Iris pigment epithelial cell (primary cell): ENCODE data around the gene C11orf86.
A peak's percentile ranks its signal among the peaks of the same experiment; 100 is the strongest.
"Not testable (repeated sequence)": the region's sequence is repeated elsewhere in the genome, so short reads cannot be mapped to it uniquely, and the experiment has no call there.

Source experiments
- DNase-seq: peaks from one replicate; pipeline ENCODE4 v3.0.0-alpha.2; 2011; ENCODE audit warnings: low read depth

The C11orf86 gene

DNA sequence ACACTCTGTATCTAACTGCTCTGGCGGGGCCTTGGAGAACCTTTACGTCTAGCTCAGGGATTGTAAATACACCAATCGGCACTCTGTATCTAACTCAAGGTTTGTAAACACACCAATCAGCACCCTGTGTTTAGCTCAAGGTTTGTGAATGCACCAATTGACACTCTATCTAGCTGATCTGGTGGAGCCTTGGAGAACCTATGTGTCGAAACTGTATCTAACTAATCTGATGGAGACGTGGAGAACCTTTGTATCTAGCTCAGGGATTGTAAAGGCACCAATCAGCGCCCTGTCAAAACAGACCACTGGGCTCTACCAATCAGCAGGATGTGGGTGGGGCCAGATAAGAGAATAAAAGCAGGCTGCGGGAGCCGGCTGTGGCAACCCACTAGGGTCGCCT lies 14.3 kb downstream of the C11orf86 start:
- not testable (repeated sequence) for DNase-seq

GRCh38 chr11:66992041-66992440 lies 16.9 kb downstream of the C11orf86 start:
- DNase-seq, result no peak

DNA sequence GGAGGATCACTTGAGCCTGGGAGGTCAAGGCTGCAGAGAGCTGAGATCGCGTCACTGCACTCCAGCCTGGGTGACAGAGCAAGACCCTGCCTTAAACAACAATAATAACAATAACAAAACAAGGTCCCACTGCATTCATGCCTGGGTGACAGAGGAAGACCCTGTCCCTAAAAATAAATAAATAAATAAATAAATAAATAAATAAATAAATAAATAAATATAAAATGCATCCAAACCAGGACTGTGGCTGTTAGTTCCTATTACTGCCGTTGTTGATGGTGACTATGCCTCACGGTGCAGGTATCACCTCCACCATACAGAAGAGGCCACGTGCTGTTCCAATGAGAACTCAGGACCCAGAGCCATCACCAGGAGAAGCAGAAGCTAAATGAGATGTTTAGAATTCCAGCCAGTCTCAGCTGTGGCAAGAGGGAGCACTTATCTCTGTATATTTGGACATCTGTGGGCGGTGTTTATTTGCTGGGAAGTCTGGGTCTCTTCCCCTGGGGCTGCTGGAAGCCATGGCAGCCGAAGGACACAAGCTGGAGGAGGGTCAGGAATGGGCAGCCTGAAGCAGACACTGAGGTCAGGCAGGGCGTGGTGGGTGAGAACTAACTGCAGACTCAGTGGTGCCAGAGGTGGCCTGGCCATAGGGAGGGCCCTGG lies 21.6 kb downstream of the C11orf86 start:
- DNase-seq, result peak; percentile 68

GRCh38 chr11:66999555-66999954 lies 24.5 kb downstream of the C11orf86 start:
- no peak for DNase-seq

GRCh38 chr11:67001332-67001731 lies 26.2 kb downstream of the C11orf86 start:
- DNase-seq, result no peak

DNA sequence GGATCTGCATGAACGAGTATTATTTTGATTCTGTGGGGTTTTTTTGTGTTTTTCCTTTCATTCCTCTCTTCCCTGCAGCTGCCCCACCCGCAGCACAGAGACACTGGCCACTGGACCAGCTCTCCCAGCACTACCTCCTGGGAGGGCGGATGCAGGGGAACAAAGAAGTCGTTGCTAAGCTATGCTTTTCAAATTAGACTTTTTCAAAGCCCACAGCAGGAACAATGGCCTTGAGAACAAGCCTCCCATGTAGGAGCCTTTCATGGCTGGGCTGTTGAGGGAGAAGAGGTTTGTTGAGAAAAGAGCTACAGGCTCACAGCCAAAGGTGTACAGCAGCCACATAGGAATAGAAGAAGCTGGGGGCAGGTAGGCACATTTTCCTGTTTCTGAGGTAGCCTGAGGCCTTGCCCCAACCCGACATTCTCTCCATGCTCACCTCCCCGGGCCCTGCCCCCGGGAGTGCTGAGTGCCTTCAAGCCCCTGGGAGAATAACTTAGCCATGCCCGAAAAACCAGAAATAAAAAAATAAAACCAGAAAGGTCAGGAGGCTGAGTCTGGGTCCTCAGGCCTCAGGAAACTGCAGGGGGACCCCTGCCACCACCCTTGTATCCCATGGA lies 27.3 kb downstream of the C11orf86 start:
- DNase-seq, result no peak

DNA sequence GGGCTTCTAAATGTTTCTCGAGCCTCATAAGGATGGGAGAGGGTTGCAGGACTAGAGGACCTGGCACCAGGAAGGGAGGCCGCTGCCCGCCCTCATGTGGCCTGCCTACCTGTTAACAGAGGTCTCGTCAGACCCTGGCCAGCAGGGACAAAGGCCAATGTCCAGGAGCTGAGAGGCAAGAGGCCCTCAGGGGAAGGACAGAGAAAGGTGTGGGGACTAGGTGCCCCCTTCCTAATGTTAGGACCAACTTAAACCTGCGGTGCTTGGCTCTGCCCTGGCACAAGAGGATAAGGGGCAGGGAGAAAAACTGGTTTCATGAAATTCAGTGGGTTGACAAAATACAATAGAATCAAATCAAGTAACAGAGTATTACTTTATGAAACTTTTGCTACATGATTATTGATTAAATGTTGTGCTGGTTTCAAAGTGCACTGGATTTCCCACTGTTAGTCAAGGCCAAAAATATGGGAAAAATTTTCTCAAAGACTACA lies 27.9 kb downstream of the C11orf86 start:
- DNase-seq, result no peak

GRCh38 chr11:67005200-67005599 lies 30.1 kb downstream of the C11orf86 start:
- DNase-seq, result not testable (repeated sequence)

DNA sequence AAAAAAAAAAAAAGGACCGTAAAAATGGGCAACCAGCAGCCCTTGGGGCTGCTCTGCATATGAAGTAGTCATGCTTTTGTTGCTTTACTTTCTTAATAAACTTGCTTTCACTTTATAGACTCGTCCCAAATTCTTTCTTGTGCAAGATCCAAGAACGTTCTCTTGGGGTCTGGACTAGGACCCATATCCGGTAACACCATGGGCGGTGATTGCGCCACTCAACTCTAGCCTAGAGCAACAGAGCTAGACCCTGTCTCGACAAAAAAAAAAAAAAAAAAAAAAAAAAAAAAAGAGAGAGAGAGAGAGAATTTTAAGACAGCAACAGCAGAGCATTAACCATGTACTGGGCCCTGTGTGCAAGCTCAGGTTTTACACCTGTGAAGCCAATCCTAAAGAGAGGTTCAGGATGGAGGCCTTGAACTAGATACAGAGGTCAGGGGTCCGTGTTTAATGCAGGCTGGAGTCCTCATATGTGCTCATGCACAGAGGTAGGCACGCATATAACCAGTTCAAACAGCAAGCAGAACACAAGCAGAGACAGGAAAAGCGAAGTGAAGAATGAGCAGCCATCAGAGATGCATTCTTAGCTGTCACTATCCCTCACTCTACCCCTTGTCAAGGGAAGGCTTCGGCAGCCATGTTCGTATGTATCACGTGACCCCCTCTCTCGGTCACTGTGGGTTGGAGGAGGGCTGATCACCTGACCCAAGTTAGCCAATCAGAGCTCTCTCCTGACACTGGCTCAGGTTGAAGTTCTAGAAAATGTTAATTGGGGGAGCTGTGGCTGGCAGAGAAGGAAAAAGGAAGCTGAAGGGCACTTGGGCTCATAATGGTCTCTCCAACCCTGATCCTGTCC lies 31.2 kb downstream of the C11orf86 start:
- no peak for DNase-seq

GRCh38 chr11:67007126-67007525 lies 32.0 kb downstream of the C11orf86 start:
- no peak for DNase-seq

- DNase-seq, result no peak
Measured at GRCh38 chr11:67010296-67010905, 35.3 kb downstream of the C11orf86 start.

- no peak for DNase-seq
Measured at GRCh38 chr11:67013511-67014045, 38.5 kb downstream of the C11orf86 start.

GRCh38 chr11:67014343-67014742 lies 39.2 kb downstream of the C11orf86 start:
- DNase-seq, result no peak

DNA sequence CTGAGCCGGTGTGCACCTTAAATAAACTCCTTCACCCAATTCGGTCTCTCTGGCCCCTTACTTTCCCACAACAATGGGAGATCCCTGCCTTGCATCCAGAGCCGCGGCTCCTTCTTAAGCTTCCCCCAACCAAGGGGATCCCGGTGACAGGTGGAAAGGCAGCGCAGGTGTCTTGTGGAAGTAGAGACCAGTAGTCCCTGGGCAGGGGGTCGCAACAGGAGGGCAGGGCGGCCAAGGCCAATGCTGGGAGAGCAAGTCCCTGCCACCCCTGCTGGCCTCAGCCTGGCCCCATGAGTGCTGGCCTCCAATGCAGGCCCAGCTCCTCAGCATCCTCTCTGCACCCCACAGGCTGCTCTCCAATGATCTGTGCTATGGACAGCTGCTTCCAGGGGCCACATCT lies 39.9 kb downstream of the C11orf86 start:
- DNase-seq, result no peak

DNA sequence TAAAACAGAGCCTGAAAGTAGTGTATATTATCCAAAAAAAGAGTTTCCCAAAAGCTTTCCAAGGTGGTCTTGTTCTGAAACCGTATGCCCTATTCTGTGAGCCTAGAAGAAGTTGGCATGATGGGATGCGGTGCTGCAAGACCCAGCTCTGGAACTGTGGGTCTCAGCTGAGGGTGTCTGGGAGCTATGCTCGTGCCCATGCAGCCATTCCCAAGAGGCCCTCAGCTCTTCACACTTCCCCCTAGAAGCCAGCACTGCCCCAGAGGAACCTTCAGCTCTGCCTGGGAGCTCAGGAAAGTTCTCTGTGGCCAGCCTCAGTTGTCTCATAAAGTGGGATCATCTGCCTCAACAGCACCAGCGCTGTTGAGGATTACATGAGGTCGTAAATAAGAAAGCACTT lies 41.4 kb downstream of the C11orf86 start:
- no peak for DNase-seq

DNA sequence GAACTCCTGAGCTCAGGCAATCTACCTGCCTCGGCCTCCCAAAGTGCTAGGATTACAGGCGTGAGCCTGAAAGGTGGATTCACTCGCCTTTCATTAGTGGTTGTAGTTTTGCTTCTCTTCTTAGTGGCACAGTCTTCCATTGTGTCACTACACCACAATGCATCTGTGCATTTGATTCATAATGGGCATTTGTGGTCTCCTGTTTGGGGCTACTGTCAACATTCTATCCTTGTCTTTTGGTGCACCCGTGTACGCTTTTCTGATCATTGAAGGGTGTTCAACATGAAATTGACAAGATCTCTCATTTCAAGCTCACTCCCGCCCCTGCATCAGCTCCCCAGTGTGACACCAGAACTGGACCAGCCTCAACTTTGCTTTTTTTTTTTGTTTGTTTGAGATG lies 45.8 kb downstream of the C11orf86 start:
- DNase-seq, result no peak

GRCh38 chr11:67022341-67022933 lies 47.3 kb downstream of the C11orf86 start:
- peak; percentile 51 for DNase-seq

GRCh38 chr11:67022961-67023956 lies 48.2 kb downstream of the C11orf86 start, which contains the start of gene SYT12:
SYT12 (plus strand) TSS chr11:67023134; CDS start chr11:67030145, 7,011 bp downstream.
- peak; percentile 29 for DNase-seq

DNA sequence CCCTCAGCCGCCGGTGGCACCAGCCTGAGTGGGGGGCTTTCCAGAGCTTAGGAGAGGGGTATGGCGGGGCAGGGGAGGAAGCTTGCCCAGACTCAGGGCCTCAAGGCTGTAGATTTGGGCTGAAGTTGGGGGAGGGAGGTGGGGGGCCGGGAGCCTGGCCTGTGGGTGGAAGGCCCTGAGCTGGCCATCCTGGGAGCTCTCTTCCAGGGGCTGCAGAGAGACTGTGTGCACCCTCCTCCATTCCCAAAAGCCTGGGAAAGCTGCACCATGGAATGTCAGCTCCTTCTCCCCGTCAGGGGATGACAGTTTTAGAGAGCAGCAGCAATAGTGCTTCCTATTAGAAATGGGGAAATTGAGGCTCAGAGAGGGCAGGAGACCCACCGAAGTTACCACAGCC lies 48.9 kb downstream of the C11orf86 start:
- no peak for DNase-seq

DNA sequence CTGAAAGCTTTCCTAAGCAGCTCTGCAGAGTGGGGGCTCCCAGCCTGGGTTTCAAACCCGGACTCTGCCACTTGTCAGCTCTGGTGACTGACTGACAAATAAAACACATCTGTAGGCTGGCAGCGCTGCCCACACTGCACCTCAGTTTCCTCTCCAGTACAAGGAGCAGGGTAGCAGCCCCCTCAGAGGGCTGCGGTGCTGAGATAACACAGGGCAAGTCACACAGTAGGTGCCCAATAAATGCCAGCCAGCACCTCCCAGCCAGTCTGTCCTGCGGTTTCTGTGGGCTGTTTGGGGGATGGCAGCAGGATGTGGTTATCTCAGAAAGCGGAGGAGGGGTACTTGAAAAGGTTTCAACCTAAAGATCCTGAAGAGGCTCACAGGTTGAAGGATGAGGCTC lies 49.3 kb downstream of the C11orf86 start:
- DNase-seq, result no peak
